ENCODE measurements around the gene DPYD.
A peak's percentile ranks its signal among the peaks of the same experiment; 100 is the strongest.

The DPYD gene

GRCh38 chr1:97767381-97767780, 153.5 kb downstream of the DPYD start:
- no peak overlapping the region for H3K27ac ChIP-seq
- TF ChIP-seq CTCF (conservative IDR thresholded peaks at IDR 0.05) = no peak

DNA sequence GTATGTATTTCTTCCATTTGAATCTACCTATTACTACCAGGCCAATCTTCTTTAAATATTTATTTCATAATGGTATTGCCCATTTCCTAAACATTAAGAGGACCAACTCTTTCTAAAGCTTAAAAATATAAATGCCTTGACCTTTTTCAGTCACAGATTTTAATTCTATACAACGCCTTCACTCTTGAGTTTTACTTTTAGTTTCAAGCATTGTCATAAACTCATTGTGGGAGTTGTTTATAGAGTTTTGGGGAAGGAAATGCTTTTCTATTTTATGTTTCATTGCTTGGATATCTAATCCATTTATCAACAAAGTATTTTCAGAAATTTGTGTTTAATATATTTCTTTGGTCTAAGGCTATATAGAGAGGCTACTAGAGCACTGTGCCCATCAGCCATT, 155.8 kb downstream of the DPYD start:
- TF ChIP-seq CTCF (conservative IDR thresholded peaks at IDR 0.05) = no peak
- H3K27ac ChIP-seq = no peak overlapping the region

DNA sequence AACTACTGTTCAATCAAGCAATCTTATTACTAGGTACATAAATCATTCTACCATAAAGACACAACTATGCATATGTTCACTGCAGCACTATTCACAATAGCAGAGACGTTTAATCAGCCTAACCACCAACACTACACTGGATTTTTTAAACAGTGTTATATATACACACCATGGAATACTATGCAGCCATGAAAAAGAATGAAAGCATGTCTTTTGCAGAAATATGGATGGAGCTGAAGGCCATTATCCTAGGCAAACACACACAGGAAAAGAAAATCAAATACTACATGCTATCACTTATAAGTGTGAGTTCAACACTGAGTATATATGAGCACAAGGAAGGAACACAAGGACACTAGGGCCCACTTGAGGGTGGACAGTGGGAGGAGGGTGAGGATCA, 159.2 kb downstream of the DPYD start:
- no peak overlapping the region for H3K27ac ChIP-seq
- no peak for TF ChIP-seq CTCF (conservative IDR thresholded peaks at IDR 0.05)

- no peak for TF ChIP-seq CTCF (conservative IDR thresholded peaks at IDR 0.05)
- peak overlapping the region; percentile 3; the same call in 1 of the 2 replicates for H3K27ac ChIP-seq
These were observed 161.8 kb downstream of the DPYD start for GRCh38 chr1:97759078-97759477.

- H3K27ac ChIP-seq = peak overlapping the region; percentile 3; the same call in 1 of the 2 replicates
- TF ChIP-seq CTCF (conservative IDR thresholded peaks at IDR 0.05) = no peak
These were observed 162.2 kb downstream of the DPYD start for GRCh38 chr1:97758541-97759057.

GRCh38 chr1:97745912-97746311, 174.9 kb downstream of the DPYD start:
- no peak overlapping the region for H3K27ac ChIP-seq
- no peak for TF ChIP-seq CTCF (conservative IDR thresholded peaks at IDR 0.05)

- TF ChIP-seq CTCF (conservative IDR thresholded peaks at IDR 0.05) = no peak
- no peak overlapping the region for H3K27ac ChIP-seq
These were observed 175.9 kb downstream of the DPYD start for GRCh38 chr1:97744977-97745376.

Measured in VCaP (cell line).